ENCODE results near the gene SENP5.

- TF ChIP-seq CTCF (conservative IDR thresholded peaks at IDR 0.05) (no peak), EZH2 (IDR thresholded peaks at IDR 0.05; ENCODE audit: low read depth) (no peak)
These were observed 75.2 kb downstream of the SENP5 start for GRCh38 chr3:196942915-196943277.
